Ovary (tissue), 9 donors: Measurements from ENCODE around the gene ADORA3. TPM values are rescaled to one million over a fixed set of nuclear protein-coding genes. Genes with fewer than 3 reads are reported as not detected.

Experiments used
- DNase-seq, 5 donors: peaks; one replicate each; pipeline ENCODE4 v3.0.0-alpha.2; 2019 to 2020
- H3K27ac ChIP-seq, 2 donors: fragments of 200-600 bp; one replicate each; pipeline versions ENCODE4 v1.5.1 to v1.8.0; 2019 to 2022
- H3K27me3 ChIP-seq: fragments of 200-600 bp; one replicate; pipeline ENCODE4 v1.8.0; 2022
- H3K36me3 ChIP-seq: fragments of 200-600 bp; sonication (generic); one replicate; pipeline ENCODE4 v1.5.1; 2019
- H3K4me1 ChIP-seq: one replicate; pipeline ENCODE4 v1.8.1; 2013; ENCODE audit warnings: mild to moderate bottlenecking, moderate library complexity; ENCODE audit not compliant: insufficient read depth
- H3K4me3 ChIP-seq: fragments of 200-600 bp; sonication (generic); one replicate; pipeline ENCODE4 v1.5.1; 2017
- H3K9me3 ChIP-seq, 2 donors: fragments of 200-600 bp in 1 of 2; sonication (generic) in 1 of 2; one replicate each; pipeline versions ENCODE4 v1.5.1 to v1.8.1; 2013 to 2019; ENCODE audit warnings: mild to moderate bottlenecking in 1 of 2, moderate library complexity in 1 of 2
- CTCF ChIP-seq, 3 donors: fragments of 450-650 bp in 2 of 3; fragments of 200-600 bp in 1 of 3; IDR thresholded peaks; one replicate each; pipeline versions ENCODE4 v1.5.1 to v1.8.0; 2016 to 2022; ENCODE audit warnings: antibody characterized with exemption in 3 of 3, mild to moderate bottlenecking in 1 of 3
- EP300 ChIP-seq: sonication (generic); formaldehyde crosslinking; IDR thresholded peaks from one replicate; pipeline ENCODE4 v1.6.1; 2017; ENCODE audit warnings: antibody characterized with exemption
- POLR2A ChIP-seq: fragments of 450-650 bp; IDR thresholded peaks from one replicate; pipeline ENCODE4 v1.6.1; 2017; ENCODE audit warnings: antibody characterized with exemption, mild to moderate bottlenecking, moderate library complexity
- WGBS, 3 donors: extraction: QIAGEN DNeasy Blood & Tissue Kit in 1 of 3; methylation state at CpG; one replicate each; pipeline versions ENCODE4 v1.1.5 to v1.1.7; 2013 to 2017; 5-methylcytosine and 5-hydroxymethylcytosine counted together
- intact Hi-C, 4 donors: fragments of 100-400 bp; cut with DNase I; formaldehyde crosslinking; loops; one replicate each; pipeline versions ENCODE4 v1.11.0 to v1.15.1; 2022 to 2023
- polyA plus RNA-seq, 2 donors: library from polyadenylated mRNA; stranded (reverse); fragments of 200-250 nt in 1 of 2; fragments of 350-450 nt in 1 of 2; fragmentation: Illumina TruSeq in 1 of 2; extraction: RNeasy Lipid Tissue Mini Kit (QIAGEN cat#74804) in 1 of 2; gene quantifications; one replicate each; pipeline ENCODE4 v1.2.3, GENCODE V29; 2013 to 2014
- total RNA-seq, 7 donors: library from RNA; depleted of rRNA in 2 of 7; stranded (reverse); fragments of >200 nt in 2 of 7; fragmentation: NEBNext Ultra II Directional in 3 of 7; extraction: Animal tissue kit (Norgen Biotek cat#: 25700) in 3 of 7; gene quantifications; one replicate each; pipeline versions ENCODE4 v1.1.0 to v1.2.4, GENCODE V29; 2016 to 2023
- donor health status: DM: no; HTN: no; CAD: no; lungs with moderate emphysema.
- donor health status: DM: no; HTN: no; CAD: no.
- donor health status: Bipolar disorder and iron deficiency.
- donor health status: DM: yes; HTN: yes; CAD: no.
- donor health status: DM: no; HTN: no; CAD: no.
- donor health status: DM: yes; HTN: yes; CAD: no.

The ADORA3 gene
- total and polyA plus RNA-seq, 9 donors = 1.4 to 11.1 (median 3.8) TPM

GRCh38 chr1:111476761-111477309 is 26.6 kb downstream of the ADORA3 start:
- intact Hi-C loops = no loop called here
- Histone ChIP-seq H3K27ac (peak overlapping the region in 1 of 2 donors; percentile 28), H3K27me3 (no peaks in the 10 kb centered on the region), H3K9me3 (no peaks in the 10 kb centered on the region), H3K4me1 (peaks cover 4% of the 10 kb centered on the region), H3K36me3 (no peaks in the 10 kb centered on the region), H3K4me3 (no peak overlapping the region)
- no peak for DNase-seq
- TF ChIP-seq POLR2A (no peak), CTCF (IDR thresholded peaks at IDR 0.05) (no peak), EP300 (no peak)
- 45 to 67% (median 51%) methylated on average over 2 of the region's 2 CpGs for WGBS, 3 donors

- intact Hi-C loops = no loop called here
- no peaks in the 10 kb centered on the region for H3K9me3 ChIP-seq
- TF ChIP-seq EP300 (no peak), CTCF (IDR thresholded peaks at IDR 0.05) (no peak), POLR2A (no peak)
- H3K4me3 ChIP-seq = no peak overlapping the region
- no peak overlapping the region for H3K27ac ChIP-seq
- DNase-seq = no peak
- H3K27me3 ChIP-seq = no peaks in the 10 kb centered on the region
- H3K36me3 ChIP-seq = no peaks in the 10 kb centered on the region
- peaks cover 4% of the 10 kb centered on the region for H3K4me1 ChIP-seq
Observed at GRCh38 chr1:111476214-111476613, 27.2 kb downstream of the ADORA3 start.

GRCh38 chr1:111475701-111476100 is 27.7 kb downstream of the ADORA3 start:
- no peaks in the 10 kb centered on the region for H3K9me3 ChIP-seq
- TF ChIP-seq EP300 (no peak), CTCF (IDR thresholded peaks at IDR 0.05) (no peak), POLR2A (no peak)
- no peak overlapping the region for H3K4me3 ChIP-seq
- H3K27ac ChIP-seq = no peak overlapping the region
- WGBS, 3 donors = 85 to 86% (median 86%) methylated on average over 5 of the region's 5 CpGs
- H3K4me1 ChIP-seq = peaks cover 4% of the 10 kb centered on the region
- no peaks in the 10 kb centered on the region for H3K27me3 ChIP-seq
- no peak for DNase-seq
- no peaks in the 10 kb centered on the region for H3K36me3 ChIP-seq
- intact Hi-C loops = no loop called here

DNA sequence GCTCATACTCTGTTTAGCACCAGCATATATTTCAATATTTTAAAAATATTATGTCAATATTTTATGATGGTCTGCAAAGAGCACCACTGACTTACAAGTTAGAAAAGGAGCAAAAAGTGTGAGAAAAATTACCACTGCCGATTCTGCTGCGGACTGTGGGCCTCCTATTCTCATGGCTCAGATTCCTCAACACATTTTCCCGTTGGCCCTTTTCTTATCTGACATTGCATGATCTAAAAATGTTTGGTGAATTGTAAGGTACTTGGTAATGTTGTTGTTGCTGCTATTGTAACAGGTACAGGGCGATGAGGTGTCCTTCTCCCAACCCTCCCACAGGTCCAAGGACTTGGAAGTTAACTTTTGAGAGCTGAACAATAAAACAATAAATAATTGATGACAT is 28.9 kb downstream of the ADORA3 start:
- peaks cover 4% of the 10 kb centered on the region for H3K4me1 ChIP-seq
- intact Hi-C loops = no loop called here
- H3K27ac ChIP-seq = no peak overlapping the region
- H3K27me3 ChIP-seq = no peaks in the 10 kb centered on the region
- H3K4me3 ChIP-seq = no peak overlapping the region
- H3K36me3 ChIP-seq = no peaks in the 10 kb centered on the region
- WGBS, 3 donors = 69 to 72% (median 72%) methylated on average over 4 of the region's 4 CpGs
- no peaks in the 10 kb centered on the region for H3K9me3 ChIP-seq
- TF ChIP-seq CTCF (IDR thresholded peaks at IDR 0.05) = no peak
- no peak for TF ChIP-seq POLR2A
- no peak for DNase-seq
